ENCODE measurements around the gene CDKN2B-AS1.
"Not testable (repeated sequence)": the region's sequence is repeated elsewhere in the genome, so short reads cannot be mapped to it uniquely, and the experiment has no call there.

The CDKN2B-AS1 gene

DNA sequence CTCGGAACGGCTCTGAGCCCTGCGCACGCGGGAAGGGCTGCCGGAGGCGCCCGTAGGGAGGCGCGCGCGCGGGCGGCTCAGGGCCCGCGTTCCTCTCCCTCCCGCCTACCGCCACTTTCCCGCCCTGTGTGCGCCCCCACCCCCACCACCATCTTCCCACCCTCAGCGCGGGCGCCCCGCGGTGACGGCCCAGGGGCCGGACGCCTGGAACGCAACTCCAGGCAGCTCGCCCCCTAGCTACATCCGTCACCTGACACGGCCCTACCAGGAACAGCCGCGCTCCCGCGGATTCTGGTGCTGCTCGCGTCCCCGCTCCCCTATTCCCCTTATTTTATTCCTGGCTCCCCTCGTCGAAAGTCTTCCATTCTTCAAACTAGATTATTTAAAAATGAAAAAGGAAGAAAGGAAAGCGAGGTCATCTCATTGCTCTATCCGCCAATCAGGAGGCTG lies at the start of gene CDKN2B-AS1:
Gene CDKN2B-AS1, plus strand, starts transcription at position 236 of the 450 bp plus-strand sequence.
- DNase-seq = no peak

GRCh38 chr9:21945606-21946005 lies 49.0 kb upstream of the CDKN2B-AS1 start:
- DNase-seq = no peak

- no peak for DNase-seq
Measured at GRCh38 chr9:21958833-21959232, 35.8 kb upstream of the CDKN2B-AS1 start.

DNA sequence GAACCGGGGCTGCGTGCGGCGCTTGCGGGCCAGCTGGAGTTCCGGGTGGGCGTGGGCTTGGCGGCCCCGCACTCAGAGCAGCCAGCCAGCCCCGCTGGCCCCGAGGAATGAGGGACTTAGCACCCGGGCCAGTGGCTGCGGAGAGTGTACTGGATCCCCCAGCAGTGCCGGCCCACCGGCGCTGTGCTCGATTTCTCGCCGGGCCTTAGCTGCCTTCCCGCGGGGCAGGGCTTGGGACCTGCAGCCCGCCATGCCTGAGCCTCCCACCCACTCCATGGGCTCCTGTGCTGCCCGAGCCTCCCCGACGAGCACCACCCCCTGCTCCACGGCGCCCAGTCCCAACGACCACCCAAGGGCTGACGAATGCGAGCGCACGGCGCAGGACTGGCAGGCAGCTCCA lies 35.3 kb upstream of the CDKN2B-AS1 start:
- not testable (repeated sequence) for DNase-seq

- DNase-seq = no peak
Measured at GRCh38 chr9:21961569-21961968, 33.0 kb upstream of the CDKN2B-AS1 start.

DNA sequence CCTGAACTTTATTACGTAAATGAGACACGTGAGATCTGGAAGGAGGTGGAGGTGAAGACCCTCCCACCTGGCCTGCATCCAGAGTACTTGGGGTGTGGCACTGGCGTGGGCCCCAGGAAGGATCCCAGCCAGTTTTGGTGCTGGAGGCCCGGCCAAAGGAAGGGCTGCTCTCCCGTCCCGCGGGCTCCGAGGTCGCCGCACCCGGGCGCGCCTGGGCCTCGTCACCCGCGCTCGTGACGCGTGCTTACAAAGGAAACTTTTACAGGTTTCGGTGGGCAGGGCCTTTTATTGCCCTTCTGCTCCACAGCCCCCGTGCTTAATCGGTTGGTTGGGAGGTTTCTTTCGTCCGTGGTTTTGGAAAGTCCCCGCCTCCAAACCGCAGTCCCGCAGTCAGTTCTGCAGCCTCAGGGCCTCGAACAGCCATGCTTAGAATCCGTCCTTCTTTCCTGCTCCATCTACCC lies 29.6 kb upstream of the CDKN2B-AS1 start:
- no peak for DNase-seq

DNA sequence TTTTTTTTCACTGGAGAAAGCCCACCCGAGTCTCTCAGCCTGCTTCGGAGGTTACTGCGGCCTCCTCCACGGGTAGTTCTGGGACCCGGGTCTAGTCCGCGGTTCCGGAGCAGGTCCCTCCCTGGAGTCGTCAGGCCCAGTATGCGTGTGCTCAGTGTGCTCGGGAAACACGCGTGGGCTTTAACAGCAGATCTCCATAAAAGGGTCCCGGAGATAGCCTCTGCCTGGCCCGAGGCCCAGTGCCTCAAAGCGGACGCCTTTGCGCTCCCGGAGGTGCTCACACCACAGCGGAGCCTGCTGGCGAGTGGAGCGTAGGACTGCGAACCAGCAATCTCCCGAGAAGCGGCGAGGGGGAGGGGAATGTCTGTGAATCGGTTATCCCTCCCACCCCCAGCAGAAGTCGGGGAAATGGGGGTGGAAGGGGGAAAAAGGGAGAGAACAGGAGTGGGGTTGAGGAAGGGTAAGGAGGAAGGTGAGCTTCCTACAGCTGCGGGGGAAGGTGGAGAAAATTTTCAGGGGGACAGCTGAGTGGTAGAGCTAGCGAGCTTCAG lies 29.1 kb upstream of the CDKN2B-AS1 start:
- no peak for DNase-seq

DNA sequence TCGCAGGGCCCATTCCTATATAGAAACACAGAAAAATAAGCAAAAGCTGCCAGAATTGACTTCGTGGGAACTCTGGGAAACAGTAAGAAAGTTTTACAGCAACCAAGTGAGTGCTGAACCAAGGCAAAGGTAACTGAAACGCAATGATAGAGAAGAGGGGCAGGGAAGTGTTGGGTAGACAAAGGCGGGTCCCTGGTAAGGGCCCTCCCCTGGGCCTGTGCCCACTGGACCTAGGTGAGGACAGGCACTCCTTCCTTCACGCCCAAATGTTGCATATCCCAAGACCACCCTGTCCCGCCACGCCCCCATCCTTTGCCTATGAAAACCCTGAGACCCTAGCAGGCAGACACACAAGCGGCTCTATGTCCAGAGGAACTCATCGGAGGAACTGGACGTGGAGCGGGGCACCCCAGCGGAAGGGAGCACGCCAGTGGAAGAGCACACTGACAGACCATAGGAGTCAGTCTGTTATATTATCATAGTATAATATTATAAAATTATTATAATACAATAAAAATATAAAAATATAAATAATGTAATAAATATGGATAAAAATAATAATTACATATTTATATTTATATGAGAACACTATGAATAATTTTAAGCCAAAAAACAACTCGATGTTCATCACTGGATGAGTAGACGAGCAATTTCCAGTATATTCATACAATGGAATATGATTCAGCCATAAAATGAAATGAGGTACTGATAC lies 28.3 kb upstream of the CDKN2B-AS1 start:
- DNase-seq = no peak

GRCh38 chr9:21967169-21967568 lies 27.4 kb upstream of the CDKN2B-AS1 start:
- no peak for DNase-seq

- no peak for DNase-seq
Measured at GRCh38 chr9:21967702-21968101, 26.9 kb upstream of the CDKN2B-AS1 start.

- no peak for DNase-seq
Measured at GRCh38 chr9:21968331-21969010, 26.1 kb upstream of the CDKN2B-AS1 start.

- no peak for DNase-seq
Measured at GRCh38 chr9:21969011-21969940, 25.3 kb upstream of the CDKN2B-AS1 start.

- DNase-seq = no peak
Measured at GRCh38 chr9:21969951-21970799, 24.4 kb upstream of the CDKN2B-AS1 start.

DNA sequence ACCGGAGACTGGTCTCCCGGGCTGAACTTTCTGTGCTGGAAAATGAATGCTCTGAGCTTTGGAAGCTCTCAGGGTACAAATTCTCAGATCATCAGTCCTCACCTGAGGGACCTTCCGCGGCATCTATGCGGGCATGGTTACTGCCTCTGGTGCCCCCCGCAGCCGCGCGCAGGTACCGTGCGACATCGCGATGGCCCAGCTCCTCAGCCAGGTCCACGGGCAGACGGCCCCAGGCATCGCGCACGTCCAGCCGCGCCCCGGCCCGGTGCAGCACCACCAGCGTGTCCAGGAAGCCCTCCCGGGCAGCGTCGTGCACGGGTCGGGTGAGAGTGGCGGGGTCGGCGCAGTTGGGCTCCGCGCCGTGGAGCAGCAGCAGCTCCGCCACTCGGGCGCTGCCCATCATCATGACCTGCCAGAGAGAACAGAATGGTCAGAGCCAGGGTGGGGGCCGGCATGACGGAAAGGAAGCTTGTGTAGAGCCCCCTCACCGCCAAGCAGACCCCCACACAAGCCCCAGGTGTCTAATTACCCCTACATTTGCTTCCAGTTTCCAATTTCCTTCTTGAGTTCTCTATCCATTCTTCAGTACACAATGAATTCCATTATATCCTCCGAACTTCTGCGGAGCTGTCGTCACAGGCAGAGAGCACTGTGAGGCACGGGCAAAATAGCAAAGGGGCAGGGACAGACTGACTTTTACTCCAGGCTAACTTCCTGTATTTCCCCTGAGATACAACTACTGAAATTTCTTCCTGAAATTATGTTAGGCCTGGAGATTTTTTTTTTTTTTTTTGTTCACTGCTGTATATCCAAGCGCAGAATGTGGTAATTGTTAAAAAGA lies 23.6 kb upstream of the CDKN2B-AS1 start:
- no peak for DNase-seq

DNA sequence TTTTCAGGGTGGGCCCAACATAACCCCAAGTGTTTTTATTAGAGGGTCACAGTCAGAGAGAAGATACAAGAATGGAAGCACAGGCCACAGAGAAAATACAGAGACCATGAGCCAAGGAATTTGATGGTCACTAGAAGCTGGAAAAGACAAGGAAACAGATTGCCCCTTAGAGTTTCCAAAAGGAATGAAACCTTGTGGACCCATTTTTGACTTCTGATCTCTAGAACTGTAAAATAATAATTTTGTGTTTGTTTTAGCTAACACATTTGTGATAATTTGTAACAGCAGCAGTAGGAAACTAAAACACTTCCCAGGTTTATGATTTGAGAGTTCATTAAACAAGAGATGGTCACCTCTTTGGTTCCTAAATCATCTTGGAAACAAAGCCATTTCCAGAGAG lies 22.2 kb upstream of the CDKN2B-AS1 start:
- no peak for DNase-seq

- DNase-seq = no peak
Measured at GRCh38 chr9:21974343-21974721, 20.3 kb upstream of the CDKN2B-AS1 start.

- no peak for DNase-seq
Measured at GRCh38 chr9:21974722-21975409, 19.7 kb upstream of the CDKN2B-AS1 start.

DNA sequence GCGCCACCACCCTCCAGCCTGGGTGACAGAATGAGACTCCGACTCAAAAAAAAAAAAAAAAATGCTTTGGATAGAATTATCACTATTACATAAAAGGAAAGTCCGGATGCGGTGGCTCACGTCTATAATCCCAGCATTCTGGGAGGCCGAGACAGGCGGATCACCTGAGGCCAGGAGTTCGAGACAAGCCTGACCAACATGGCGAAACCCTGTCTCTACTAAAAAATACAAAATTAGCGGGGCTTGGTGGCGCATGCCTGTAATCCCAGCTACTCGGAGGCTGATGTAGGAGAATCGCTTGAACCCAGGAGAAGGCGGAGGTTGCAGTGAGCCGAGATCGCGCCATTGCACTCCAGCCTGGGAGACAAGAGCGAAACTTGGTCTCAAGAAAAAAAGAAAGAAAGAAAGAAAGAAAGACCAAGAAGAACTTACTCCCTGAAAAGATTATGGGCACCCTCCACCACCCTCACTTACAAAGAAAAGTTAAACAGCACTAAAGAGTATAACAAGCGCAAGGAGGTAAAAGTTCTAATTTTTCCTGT lies 18.2 kb upstream of the CDKN2B-AS1 start:
- no peak for DNase-seq

GRCh38 chr9:21982391-21982790 lies 12.2 kb upstream of the CDKN2B-AS1 start:
- DNase-seq = no peak

Data from activated naive CD4-positive, alpha-beta T cell (primary cell).